SIG-M5 treated with dmso at 0.1 percent for 504 hours (cell line): Measurements from ENCODE around the gene KLK6.
"Not testable (repeated sequence)": the region's sequence is repeated elsewhere in the genome, so short reads cannot be mapped to it uniquely, and the experiment has no call there.

Source experiments
- DNase-seq: peaks from one replicate; lab custom pipeline; 2025; ENCODE audit not compliant: unreplicated experiment; lab: John Stamatoyannopoulos, UW

Gene KLK6

DNA sequence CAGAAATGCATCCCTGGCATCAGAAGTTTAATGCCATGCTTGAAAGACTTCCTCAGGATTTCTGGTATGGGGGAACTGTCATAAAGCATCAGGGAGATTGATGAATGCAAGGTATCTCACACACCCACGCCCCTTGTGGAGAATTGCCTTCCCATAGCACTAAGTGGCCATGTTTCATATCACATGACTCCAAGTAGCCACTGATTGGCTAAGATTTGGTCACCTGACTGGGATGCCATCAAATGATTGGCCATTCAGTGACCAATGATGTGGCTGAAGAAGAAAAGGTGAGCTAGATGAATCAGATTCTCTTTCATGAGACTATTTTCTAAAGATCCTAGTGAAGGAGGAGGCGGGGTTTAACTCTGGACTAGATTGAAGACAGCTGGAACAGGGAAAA is 24.7 kb upstream of the KLK6 start:
- no peak for DNase-seq

DNA sequence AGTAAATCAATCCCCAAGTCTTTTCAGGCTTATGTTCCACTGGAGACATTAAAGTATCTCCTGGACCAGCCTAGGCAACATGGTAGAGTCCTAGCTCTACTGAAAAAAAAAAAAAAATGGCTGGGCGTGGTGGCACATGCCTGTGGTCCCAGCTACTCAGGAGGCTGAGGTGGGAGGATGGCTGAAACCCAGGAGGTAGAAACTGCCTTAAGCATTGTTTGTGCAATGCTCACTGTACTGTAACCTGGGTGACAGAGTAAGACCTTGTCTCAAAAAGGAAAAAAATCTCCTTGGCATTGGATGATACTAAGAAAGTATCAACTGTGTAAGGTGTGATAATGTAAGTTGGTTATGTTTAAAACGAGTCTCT is 23.3 kb upstream of the KLK6 start:
- no peak for DNase-seq

DNA sequence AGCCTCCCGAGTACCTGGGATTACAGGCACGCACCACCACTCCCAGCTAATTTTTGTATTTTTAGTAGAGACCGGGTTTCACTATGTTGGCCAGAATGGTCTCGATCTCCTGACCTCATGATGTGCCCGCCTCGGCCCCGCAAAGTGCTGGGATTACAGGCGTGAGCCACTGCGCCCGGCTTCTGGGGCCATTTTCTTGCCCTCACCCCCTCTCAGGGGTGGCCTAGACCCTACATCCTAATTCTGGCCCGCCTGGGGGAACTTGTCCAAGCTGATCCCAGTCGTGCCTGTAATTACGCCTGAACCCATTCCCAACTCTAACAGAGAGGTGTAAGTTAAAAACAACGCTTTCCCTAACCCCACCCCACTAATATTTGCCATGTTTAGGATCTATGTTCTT is 15.0 kb upstream of the KLK6 start:
- DNase-seq, result not testable (repeated sequence)

DNA sequence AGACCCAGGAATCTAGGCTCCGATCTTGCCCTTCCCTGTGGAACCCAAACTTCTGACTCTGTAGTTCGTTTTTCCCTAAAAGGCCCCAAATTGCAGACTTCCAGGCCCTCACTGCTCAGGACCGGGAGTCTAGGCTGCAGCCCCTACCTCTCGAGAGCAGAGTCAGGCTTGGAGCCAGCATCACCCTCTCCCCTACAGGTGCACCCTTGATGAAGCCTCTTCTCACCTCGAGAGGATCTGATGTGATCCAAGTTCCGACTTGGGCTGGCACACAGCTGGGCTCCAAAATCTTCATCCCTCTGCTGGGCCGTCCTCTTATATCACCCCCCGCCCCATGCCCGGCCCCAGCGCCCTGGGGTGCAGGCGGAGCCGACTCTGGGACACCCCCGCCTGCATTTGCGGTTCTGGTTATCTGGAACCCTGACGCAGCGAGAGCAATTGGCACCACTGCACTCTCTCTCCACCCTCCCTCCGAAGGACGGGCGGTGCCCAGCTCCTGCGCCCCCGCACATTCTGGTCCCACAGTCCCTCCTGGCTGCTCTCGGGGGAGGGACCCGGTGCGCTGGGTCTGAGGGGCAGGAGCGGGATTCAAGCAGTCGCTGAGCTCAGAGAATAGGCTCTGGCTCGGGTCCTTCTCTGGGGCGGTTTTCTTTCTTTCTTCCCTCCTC is 14.4 kb upstream of the KLK6 start, which contains the start of gene KLK7:
KLK7 (minus strand) TSS at position 293 of the 668 bp plus-strand sequence. CDS start 1,518 bp downstream, outside the sequence.
- DNase-seq, result no peak

DNA sequence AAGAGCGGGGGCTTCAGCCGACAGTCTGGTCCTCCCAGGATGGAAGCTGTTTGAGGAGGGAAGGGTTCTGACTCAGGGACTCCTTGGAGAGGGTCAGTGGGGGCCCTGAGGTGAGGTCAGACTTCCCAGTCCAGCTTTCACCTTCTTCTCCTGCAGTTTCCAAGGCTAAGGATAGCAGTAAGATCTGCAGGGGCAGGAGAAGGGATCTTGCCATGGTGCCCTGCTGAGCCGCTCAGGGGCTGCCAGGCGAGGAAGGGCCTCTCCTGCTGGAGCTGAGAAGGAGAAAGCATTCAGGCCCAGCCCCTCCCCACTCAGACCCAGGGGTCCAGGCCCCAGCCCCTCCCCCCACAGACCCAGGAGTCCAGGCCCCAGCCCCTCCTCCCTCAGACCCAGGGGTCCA is 12.8 kb upstream of the KLK6 start:
- DNase-seq, result no peak

DNA sequence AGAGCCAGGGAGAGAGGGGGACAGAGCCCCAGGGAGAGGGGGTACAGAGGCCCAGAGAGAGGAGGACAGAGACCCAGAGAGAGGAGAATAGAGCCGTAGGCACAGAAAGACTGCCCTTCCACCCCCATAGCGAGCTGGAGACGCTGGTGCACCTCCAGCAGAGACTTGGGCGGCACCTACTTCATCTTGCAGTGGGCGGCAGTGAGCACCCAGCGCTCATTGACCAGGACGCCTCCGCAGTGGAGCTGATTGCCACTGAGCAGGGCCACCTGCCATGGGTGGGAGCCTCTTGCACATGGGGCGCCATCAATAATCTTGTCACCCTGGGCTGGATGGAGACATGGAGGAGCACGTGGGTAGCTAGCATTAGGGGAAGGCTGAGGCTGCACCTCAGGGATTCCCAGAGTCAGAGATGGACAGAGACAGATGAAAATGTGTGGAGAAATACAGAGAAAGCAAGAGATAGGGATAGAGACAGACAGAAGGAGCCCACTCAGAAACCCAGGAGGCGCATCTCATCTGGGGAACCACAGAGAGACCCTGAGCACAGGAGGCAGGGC is 12.3 kb upstream of the KLK6 start:
- no peak for DNase-seq

DNA sequence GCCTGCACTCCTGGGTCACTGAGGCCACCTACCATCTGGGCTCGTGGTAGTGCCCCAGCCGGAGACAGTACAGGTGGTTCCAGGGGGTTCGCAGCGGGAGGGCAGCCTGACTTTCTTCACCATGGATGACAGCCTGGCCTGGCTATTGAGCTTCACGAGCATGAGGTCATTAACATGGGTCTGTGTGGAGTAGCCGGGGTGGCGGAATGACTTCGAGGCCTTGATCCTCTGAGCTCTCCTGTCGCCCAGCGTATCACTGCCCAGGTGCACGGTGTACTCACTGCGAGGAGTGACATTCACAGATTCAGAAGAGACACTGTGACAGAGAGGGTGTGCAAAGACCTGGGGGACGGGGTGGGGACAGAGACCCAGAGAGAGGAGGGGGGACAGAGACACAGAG is 10.8 kb upstream of the KLK6 start:
- DNase-seq, result no peak

DNA sequence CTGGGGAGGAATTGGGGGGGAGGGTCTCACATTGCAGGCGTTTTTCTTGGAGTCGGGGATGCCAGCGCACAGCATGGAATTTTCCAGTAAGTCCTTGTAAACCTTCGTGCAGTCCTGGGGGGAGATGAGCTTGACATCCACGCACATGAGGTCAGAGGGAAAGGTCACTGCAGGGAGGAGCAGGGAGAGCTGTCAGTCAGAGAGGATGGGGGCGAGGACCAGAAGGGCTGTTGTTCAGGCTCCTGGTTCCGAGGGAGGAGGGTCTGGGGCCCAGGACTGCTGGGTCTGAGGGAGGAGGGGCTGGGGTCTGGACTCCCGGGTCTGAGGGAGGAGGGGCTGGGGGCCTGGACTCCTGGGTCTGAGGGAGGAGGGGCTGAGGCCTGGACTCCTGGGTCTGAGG is 10.4 kb upstream of the KLK6 start:
- DNase-seq, result no peak

DNA sequence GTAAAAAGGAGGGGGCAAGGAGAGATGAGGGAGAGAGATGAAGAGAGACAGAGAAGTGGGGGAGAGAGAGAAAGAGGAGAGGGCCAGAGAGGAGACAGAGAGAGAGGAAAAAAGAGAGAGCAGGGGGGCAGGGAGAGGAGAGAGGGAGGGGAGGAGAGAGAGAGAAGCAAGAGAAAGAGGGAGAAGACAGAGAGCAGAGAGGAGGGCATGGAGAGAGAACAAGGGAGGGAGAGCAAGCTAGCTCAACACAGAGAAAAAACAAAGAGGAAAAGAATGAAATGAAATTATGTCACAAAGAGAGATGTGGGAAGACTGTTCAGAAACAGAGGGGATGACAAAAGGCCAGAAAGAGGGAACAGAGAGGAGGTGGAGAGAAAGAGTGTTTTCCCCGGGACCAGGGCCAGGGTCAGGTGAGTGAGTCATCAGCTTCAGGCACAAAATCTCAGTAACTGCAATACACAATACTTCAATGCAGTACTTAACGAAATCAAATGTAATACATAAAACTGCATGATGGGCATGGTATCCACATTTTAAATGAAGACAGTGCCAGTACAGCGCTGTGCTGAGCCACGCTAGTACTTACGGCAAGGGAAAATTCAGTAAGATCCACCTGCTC is 9.5 kb upstream of the KLK6 start:
- DNase-seq, result no peak

DNA sequence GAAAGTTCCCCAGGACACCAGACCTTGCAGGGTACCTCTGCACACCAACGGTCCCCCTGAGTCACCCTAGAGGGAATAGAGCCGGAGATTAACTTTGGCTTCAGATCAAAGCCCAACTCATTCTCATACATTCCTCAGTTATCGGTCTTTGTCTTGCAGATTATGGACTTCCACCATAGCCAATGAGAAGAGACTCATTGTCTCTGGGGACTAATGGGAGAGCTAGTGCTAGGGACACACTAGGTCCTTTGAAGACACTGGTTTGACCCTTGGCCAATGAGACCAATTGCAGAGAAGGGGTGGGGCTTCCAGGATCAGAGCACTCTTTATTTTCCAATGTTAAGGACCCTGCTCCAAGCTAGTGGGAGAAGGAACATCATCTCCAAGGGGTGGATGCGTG is 8.2 kb upstream of the KLK6 start:
- DNase-seq, result no peak

DNA sequence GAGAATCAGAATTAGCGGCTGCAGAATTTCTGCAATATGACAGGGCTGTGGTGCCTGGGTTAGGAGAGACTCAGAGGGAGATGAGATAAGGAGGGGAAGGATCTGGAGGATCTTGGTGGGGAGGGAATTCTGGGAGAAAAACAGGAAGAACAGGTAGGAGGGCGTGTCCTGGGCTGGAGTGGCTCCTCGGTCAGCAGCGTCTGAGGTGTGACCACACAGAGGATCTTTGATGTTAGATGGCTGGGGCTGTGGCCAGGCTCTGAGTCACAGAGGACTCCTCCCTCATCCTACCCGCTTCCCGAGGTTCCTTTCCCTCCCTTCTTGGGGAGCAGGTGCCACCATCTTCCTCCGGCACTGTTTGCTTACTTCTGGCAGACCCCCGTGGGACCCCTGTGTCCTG is 6.4 kb upstream of the KLK6 start:
- peak; percentile 17 for DNase-seq

DNA sequence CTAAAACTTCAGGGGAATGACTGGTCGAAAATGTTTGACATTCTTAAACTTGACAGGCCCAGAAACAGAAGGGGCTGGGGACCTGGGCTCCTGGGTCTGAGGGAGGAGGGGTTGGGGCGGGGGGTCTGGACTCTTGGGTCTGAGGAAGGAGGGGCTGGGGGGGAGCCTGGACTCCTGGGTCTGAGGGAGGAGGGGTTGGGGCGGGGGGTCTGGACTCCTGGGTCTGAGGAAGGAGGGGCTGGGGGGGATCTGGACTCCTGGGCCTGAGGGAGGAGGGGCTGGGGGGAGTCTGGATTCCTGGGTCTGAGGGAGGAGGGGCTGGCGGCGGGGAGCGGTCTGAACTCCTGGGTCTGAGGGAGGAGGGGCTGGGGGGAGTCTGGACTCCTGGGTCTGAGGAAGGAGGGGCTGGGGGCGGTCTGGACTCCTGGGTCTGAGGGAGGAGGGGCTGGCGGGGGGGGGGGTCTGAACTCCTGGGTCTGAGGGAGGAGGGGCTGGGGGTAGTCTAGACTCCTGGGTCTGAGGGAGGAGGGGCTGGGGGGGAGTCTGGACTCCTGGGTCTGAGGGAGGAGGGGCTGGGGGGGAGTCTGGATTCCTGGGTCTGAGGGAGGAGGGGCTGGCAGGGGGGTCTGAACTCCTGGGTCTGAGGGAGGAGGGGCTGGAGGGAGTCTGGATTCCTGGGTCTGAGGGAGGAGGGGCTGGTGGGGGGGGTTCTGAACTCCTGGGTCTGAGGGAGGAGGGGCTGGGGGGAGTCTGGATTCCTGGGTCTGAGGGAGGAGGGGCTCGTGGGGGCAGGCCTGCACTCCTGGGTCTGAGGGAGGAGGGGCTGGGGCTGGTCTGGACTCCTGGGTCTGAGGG is 5.5 kb upstream of the KLK6 start:
- no peak for DNase-seq

DNA sequence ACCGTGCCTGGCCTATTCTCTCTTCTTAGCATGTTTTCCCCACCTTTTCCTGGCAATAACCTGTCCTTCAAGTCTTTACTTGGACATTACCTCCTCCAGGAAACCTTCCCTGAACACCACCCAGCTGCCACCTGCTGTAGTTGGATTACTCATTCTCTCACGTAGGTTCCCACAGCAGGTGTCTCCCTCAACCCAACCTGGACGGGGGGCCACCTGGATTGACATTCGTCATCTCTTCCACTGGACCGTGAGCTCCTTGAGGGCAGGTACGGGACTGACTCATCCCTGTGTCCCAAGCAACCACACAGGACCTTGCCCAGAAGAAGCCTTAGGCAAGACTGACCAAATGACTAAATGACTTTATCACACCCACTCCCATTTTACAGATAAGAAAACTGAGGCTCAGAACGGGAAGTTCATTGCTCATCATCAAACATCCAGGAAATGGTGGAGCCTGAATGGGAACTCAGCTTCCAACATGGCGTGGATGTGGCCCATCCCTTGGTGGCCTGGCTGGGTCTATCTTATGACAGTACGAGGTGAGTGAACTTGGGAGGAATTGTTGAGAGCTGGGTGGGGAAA is 3.5 kb upstream of the KLK6 start:
- DNase-seq, result no peak

DNA sequence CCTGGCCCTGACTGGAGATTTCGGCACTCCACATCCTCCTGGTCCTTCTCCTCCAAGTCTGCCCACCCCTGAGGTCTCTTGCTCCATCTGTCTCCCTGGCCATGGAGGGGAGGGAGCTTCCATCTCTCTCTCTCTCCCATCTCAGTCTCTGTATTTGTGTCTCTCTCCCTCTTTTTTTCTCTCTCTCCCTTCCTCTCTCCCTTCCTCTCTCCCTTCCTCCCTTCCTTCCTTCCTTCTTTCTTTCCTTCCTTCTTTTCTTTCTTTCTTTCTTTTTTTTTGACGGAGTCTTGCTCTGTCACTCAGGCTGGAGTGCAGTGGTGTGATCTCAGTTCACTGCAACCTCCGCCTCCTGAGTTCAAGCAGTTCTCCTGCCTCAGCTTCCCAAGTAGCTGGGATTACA is 419 bp upstream of the KLK6 start:
- not testable (repeated sequence) for DNase-seq

DNA sequence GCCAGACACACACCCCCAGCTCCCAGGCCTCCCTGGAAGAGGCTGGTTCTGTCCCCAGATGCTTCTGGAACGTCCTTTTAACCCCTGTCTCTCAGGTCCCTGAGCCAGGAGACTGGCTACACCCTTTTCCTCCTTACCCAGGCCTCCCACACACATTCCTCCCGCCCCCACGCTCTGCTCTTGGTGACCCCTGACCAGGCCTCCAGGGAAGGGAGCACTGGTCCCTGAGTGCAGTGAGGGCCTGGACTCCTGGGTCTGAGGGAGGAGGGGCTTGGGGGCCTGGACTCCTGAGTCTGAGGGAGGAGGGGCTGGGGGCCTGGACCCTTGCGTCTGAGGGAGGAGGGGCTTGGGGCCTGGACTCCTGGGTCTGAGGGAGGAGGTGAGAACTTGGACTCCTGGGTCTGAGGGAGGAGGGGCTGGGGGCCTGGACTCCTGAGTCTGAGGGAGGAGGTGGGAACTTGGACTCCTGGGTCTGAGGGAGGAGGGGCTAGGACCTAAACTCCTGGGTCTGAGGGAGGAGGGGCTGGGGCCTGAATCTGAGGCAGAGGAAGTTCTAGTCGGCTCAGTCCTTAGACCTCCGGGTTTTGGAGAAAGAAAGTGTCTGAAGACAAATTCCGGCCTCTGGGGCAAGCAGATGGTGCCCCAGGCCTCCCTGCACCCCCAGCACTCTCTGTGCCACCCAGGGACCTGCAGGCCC is 527 bp downstream of the KLK6 start:
- DNase-seq, result no peak

DNA sequence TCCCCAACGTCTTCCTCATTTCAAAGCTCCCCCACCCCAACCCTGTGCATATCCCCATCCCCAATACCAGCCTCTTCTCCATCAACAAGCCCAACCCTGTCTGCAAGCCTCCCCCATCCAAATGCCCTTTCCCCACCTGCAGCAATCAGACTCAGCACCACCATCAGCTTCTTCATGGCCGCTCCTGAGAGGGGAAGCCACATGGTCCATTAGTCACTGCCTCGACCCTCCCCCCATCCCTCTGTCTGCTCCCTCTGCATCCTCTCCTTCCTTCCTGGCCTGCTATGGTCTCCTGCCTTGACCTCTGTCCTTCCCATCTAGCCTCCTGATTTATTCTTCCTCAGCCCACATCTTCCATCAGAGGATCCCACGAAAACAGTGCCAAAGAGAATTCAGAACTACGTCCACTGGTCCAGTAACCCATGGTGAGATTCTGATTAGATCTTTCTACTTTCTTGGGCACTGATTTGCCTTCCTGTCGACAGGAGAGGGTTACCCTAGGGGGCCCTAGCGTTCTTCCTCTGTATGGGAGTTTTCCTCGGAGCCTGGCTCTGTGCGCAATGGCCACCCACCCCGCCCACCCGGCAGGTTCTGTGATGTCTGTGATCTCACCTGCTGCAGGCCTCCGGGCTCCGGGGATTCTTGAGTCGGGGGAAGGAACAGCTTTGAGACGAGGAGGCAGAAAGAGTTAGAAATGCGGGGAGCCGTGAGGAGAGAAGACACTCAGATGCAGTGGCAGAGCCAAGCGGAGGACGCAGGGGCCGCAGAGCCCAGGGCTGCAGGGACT is 1.3 kb downstream of the KLK6 start:
- DNase-seq, result no peak

DNA sequence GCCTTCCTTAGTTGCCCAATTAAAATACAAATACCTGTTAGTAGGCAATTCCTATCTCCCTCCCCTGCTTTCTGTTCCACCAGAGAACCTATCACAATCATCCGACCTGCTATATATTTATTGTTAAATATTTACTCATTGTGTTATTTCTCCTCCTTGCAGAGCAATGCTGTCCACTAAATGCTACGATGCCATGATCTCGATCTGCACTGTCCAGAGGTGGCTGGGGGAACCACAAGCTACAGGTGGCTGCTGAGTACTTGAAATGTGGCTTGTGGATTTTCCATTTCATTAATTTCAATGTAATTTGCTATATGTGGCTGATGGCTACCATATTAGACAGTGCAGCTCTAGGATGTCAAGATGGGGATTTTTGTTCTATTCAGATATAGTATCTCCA is 5.1 kb downstream of the KLK6 start:
- no peak for DNase-seq

DNA sequence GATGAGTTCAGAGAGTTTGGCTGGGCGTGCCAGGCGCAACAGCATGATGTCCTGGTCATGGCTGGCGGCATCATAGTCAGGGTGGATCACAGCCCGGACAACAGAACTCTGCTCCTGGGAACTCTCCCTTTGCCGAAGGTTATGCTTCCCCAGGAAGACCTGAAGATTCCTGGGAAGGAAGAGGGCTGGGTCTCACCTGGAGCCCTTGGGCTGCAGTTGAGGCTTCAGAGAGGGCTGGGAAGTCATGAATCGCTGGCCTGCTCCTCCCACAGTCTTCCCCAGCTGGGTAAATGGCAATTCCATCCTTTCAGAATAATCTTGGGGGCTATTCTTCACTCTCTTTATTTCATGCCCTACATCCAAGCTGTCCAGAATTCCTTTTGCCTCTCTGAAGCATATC is 6.0 kb downstream of the KLK6 start:
- DNase-seq, result no peak

DNA sequence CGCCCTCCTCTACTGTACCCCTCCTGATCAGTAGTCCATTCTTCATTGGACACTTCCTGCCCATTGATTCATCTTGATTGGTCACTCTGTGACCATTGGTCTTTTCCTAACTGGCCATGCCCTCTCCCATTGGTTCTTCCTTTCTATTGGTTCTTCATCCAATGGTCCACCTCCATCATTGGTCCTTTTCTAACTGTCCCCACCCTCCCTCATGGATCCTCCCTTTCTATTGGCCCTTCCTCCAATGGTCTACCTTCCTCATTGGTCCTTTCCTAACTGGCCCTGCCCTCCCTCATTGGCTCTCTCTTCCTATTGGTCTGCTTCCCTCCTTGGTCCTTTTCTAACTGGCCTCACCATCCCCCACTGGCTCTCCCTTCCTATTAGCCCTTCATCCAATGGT is 7.1 kb downstream of the KLK6 start:
- DNase-seq, result no peak
